HEK293 (cell line): ENCODE data around the gene IFIH1.

ENCODE experiments used
- BCL11A ChIP-seq: fragments of 450-650 bp; formaldehyde crosslinking; IDR thresholded peaks from 2 replicates; pipeline ENCODE4 v1.5.1; 2016; ENCODE audit warnings: low read depth, missing biosample characterization, missing genetic modification characterization
- GFI1B ChIP-seq: fragments of 450-650 bp; formaldehyde crosslinking; IDR thresholded peaks from 2 replicates; pipeline ENCODE4 v1.5.1; 2016; ENCODE audit warnings: missing biosample characterization, missing genetic modification characterization
- GLI4 ChIP-seq: fragments of 450-650 bp; formaldehyde crosslinking; IDR thresholded peaks from 2 replicates; pipeline ENCODE4 v1.5.1; 2016; ENCODE audit warnings: missing biosample characterization, missing genetic modification characterization
- KLF9 ChIP-seq: fragments of 450-650 bp; formaldehyde crosslinking; IDR thresholded peaks from 2 replicates; pipeline ENCODE4 v1.5.1; 2016; ENCODE audit warnings: missing biosample characterization, missing genetic modification characterization, low read depth
- MEIS1 ChIP-seq: sonication (generic); formaldehyde crosslinking; IDR thresholded peaks from 2 replicates; pipeline ENCODE4 v1.8.1; 2022; ENCODE audit warnings: missing genetic modification reagents, mild to moderate bottlenecking, borderline replicate concordance
- SALL2 ChIP-seq: fragments of 450-650 bp; formaldehyde crosslinking; IDR thresholded peaks from 2 replicates; pipeline ENCODE4 v1.5.0; 2017; ENCODE audit warnings: missing biosample characterization, mild to moderate bottlenecking, missing genetic modification characterization, borderline replicate concordance
- WT1 ChIP-seq: fragments of 450-650 bp; formaldehyde crosslinking; IDR thresholded peaks from 2 replicates; pipeline ENCODE4 v1.5.1; 2016; ENCODE audit warnings: missing biosample characterization, missing genetic modification characterization
- ZBTB17 ChIP-seq: fragments of 450-650 bp; formaldehyde crosslinking; IDR thresholded peaks from 2 replicates; pipeline ENCODE4 v1.5.1; 2016; ENCODE audit warnings: missing biosample characterization, missing genetic modification characterization
- ZBTB7A ChIP-seq: fragments of 450-650 bp; formaldehyde crosslinking; IDR thresholded peaks from 2 replicates; pipeline ENCODE4 v1.5.1; 2016; ENCODE audit warnings: low read depth, missing biosample characterization, missing genetic modification characterization
- ZNF138 ChIP-seq: fragments of 450-650 bp; formaldehyde crosslinking; IDR thresholded peaks from 2 replicates; pipeline ENCODE4 v1.5.1; 2016; ENCODE audit warnings: missing biosample characterization, missing genetic modification characterization, borderline replicate concordance
- ZNF140 ChIP-seq: fragments of 450-650 bp; formaldehyde crosslinking; IDR thresholded peaks from 2 replicates; pipeline ENCODE4 v1.5.1; 2016; ENCODE audit warnings: missing biosample characterization, missing genetic modification characterization
- ZNF184 ChIP-seq: fragments of 450-650 bp; IDR thresholded peaks from 2 replicates; pipeline ENCODE4 v1.5.1; 2018; ENCODE audit warnings: missing biosample characterization, mild to moderate bottlenecking, missing genetic modification characterization
- ZNF2 ChIP-seq: fragments of 450-650 bp; formaldehyde crosslinking; IDR thresholded peaks from 2 replicates; pipeline ENCODE4 v1.5.1; 2016; ENCODE audit warnings: missing biosample characterization, missing genetic modification characterization
- ZNF274 ChIP-seq, 2 experiments: fragments of 200-500 bp in 1 of 2; fragments of 450-650 bp in 1 of 2; sonication (Bioruptor generic) in 1 of 2; formaldehyde crosslinking in 1 of 2; IDR thresholded peaks; 2 replicates each; pipeline versions ENCODE4 v1.5.1 to v1.6.1; 2014 to 2016; ENCODE audit warnings: borderline replicate concordance in 1 of 2, inconsistent platforms in 1 of 2, low read length in 1 of 2, missing biosample characterization in 1 of 2, missing genetic modification characterization in 1 of 2
- ZNF292 ChIP-seq: fragments of 450-650 bp; formaldehyde crosslinking; IDR thresholded peaks from 2 replicates; pipeline ENCODE4 v1.5.1; 2016; ENCODE audit warnings: low read depth, missing biosample characterization, missing genetic modification characterization, borderline replicate concordance
- ZNF423 ChIP-seq: fragments of 450-650 bp; formaldehyde crosslinking; IDR thresholded peaks from 2 replicates; pipeline ENCODE4 v1.5.1; 2016; ENCODE audit warnings: missing biosample characterization, missing genetic modification characterization
- ZNF48 ChIP-seq: fragments of 450-650 bp; formaldehyde crosslinking; IDR thresholded peaks from 2 replicates; pipeline ENCODE4 v1.5.1; 2016; ENCODE audit warnings: missing biosample characterization, missing genetic modification characterization
- ZNF544 ChIP-seq: fragments of 450-650 bp; formaldehyde crosslinking; IDR thresholded peaks from 2 replicates; pipeline ENCODE4 v1.5.0; 2017; ENCODE audit warnings: missing biosample characterization, missing genetic modification characterization
- ZNF548 ChIP-seq: fragments of 450-650 bp; formaldehyde crosslinking; IDR thresholded peaks from 2 replicates; pipeline ENCODE4 v1.5.1; 2016; ENCODE audit warnings: missing biosample characterization, missing genetic modification characterization
- ZNF560 ChIP-seq: fragments of 450-650 bp; formaldehyde crosslinking; IDR thresholded peaks from 2 replicates; pipeline ENCODE4 v1.5.1; 2017; ENCODE audit warnings: missing biosample characterization, missing genetic modification characterization, borderline replicate concordance
- ZNF561 ChIP-seq: fragments of 450-650 bp; IDR thresholded peaks from 2 replicates; pipeline ENCODE4 v1.5.1; 2018; ENCODE audit warnings: missing biosample characterization, missing genetic modification characterization, borderline replicate concordance
- ZNF571 ChIP-seq: fragments of 450-650 bp; formaldehyde crosslinking; IDR thresholded peaks from 2 replicates; pipeline ENCODE4 v1.5.0; 2017; ENCODE audit warnings: missing biosample characterization, missing genetic modification characterization
- ZNF596 ChIP-seq: fragments of 450-650 bp; IDR thresholded peaks from 2 replicates; pipeline ENCODE4 v1.5.0; 2018; ENCODE audit warnings: missing biosample characterization, mild to moderate bottlenecking, missing genetic modification characterization, moderate library complexity
- ZNF600 ChIP-seq: fragments of 450-650 bp; formaldehyde crosslinking; IDR thresholded peaks from 2 replicates; pipeline ENCODE4 v1.5.1; 2016; ENCODE audit warnings: missing biosample characterization, missing genetic modification characterization
- ZNF707 ChIP-seq: fragments of 450-650 bp; formaldehyde crosslinking; IDR thresholded peaks from 2 replicates; pipeline ENCODE4 v1.5.1; 2016; ENCODE audit warnings: missing biosample characterization, missing genetic modification characterization
- ZSCAN16 ChIP-seq: fragments of 450-650 bp; formaldehyde crosslinking; IDR thresholded peaks from 2 replicates; pipeline ENCODE4 v1.5.1; 2016; ENCODE audit warnings: missing biosample characterization, missing genetic modification characterization
- TF ChIP-seq, protein P1 (sequence below): fragments of 450-650 bp; formaldehyde crosslinking; IDR thresholded peaks from 2 replicates; pipeline ENCODE4 v1.5.1; 2016; ENCODE audit warnings: missing biosample characterization, missing genetic modification characterization
- TF ChIP-seq, protein P2 (sequence below): fragments of 450-650 bp; formaldehyde crosslinking; IDR thresholded peaks from 2 replicates; pipeline ENCODE4 v1.5.1; 2017; ENCODE audit warnings: missing biosample characterization, missing genetic modification characterization
- TF ChIP-seq, protein P3 (sequence below): fragments of 450-650 bp; formaldehyde crosslinking; IDR thresholded peaks from 2 replicates; pipeline ENCODE4 v1.5.1; 2016; ENCODE audit warnings: missing biosample characterization, missing genetic modification characterization
- TF ChIP-seq, protein P4 (sequence below): fragments of 450-650 bp; IDR thresholded peaks from 2 replicates; pipeline ENCODE4 v1.5.1; 2018; ENCODE audit warnings: missing biosample characterization, mild to moderate bottlenecking, missing genetic modification characterization
- TF ChIP-seq, protein P5 (sequence below): fragments of 450-650 bp; formaldehyde crosslinking; IDR thresholded peaks from 2 replicates; pipeline ENCODE4 v1.5.1; 2017; ENCODE audit warnings: missing biosample characterization, missing genetic modification characterization

Gene IFIH1

DNA sequence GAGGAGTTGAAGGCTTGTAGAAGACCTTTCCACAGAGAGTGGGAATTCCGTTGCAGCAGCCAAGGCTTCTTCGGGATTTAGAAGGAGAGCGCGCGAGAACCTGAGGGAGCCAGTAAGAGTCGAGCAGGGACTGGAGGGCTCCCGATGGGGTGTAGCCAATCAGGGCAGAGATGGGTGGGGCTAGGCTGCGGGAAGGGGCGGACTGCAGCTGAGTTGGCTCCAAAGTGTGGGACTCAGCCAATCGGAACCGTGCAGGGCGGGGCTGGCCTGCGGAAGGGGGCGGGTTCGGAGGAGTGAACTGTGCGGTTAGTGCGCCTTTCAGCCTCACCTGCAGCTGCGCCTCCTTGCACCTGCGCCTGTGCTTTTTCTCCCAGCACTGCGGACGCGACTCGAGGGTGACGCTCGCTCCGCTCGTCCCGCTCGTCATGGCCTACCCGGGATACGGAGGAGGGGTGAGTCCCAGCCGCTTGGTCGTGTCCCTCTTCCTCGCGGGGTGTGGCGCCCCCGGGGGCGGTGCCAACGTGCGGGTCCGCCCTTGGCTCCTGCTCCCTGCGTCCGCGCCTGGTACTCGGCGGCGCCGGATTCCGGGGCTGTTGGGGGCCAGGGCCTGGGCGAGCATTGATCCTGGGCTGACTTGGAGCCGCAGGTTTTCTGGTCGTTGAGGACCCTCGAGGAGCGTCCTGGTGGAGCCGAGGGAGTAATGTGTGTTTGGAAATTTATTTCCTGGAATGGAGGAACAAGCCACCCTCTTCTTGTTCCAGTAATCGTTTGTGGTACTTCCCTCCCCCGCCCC is 25.5 kb upstream of the IFIH1 start, which contains the start of gene GCA (continued):
- TF ChIP-seq ZNF600 (tag by site-specific recombination), result peak; percentile 48; the same call in 1 of the 2 replicates
- TF ChIP-seq KLF9 (tag by site-specific recombination), result peak; percentile 96
- no peak for TF ChIP-seq BCL11A (tag by site-specific recombination)
- TF ChIP-seq ZNF48 (tag by site-specific recombination), result no peak
- no peak for TF ChIP-seq MEIS1 (CRISPR knock-in tag)
- TF ChIP-seq, protein P1, sequence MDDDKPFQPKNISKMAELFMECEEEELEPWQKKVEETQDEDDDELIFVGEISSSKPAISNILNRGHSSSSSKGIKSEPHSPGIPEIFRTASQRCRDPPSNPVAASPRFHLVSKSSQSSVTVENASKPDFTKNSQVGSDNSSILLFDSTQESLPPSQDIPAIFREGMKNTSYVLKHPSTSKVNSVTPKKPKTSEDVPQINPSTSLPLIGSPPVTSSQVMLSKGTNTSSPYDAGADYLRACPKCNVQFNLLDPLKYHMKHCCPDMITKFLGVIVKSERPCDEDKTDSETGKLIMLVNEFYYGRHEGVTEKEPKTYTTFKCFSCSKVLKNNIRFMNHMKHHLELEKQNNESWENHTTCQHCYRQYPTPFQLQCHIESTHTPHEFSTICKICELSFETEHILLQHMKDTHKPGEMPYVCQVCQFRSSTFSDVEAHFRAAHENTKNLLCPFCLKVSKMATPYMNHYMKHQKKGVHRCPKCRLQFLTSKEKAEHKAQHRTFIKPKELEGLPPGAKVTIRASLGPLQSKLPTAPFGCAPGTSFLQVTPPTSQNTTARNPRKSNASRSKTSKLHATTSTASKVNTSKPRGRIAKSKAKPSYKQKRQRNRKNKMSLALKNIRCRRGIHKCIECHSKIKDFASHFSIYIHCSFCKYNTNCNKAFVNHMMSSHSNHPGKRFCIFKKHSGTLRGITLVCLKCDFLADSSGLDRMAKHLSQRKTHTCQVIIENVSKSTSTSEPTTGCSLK, result no peak
- TF ChIP-seq ZNF560 (tag by site-specific recombination), result no peak
- no peak for TF ChIP-seq ZNF596 (tag by site-specific recombination)
- no peak for TF ChIP-seq GLI4
- TF ChIP-seq, protein P2, sequence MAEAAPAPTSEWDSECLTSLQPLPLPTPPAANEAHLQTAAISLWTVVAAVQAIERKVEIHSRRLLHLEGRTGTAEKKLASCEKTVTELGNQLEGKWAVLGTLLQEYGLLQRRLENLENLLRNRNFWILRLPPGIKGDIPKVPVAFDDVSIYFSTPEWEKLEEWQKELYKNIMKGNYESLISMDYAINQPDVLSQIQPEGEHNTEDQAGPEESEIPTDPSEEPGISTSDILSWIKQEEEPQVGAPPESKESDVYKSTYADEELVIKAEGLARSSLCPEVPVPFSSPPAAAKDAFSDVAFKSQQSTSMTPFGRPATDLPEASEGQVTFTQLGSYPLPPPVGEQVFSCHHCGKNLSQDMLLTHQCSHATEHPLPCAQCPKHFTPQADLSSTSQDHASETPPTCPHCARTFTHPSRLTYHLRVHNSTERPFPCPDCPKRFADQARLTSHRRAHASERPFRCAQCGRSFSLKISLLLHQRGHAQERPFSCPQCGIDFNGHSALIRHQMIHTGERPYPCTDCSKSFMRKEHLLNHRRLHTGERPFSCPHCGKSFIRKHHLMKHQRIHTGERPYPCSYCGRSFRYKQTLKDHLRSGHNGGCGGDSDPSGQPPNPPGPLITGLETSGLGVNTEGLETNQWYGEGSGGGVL (tag by site-specific recombination), result no peak
- TF ChIP-seq ZBTB17 (tag by site-specific recombination), result peak; percentile 63
- no peak for TF ChIP-seq ZNF292 (tag by site-specific recombination)
- TF ChIP-seq ZNF707, result no peak
- TF ChIP-seq, protein P3, sequence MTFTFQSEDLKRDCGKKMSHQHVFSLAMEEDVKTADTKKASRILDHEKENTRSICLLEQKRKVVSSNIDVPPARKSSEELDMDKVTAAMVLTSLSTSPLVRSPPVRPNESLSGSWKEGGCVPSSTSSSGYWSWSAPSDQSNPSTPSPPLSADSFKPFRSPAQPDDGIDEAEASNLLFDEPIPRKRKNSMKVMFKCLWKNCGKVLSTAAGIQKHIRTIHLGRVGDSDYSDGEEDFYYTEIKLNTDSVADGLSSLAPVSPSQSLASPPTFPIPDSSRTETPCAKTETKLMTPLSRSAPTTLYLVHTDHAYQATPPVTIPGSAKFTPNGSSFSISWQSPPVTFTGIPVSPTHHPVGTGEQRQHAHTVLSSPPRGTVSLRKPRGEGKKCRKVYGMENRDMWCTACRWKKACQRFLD (tag by site-specific recombination), result no peak
- no peak for TF ChIP-seq ZNF548
- TF ChIP-seq ZNF140, result no peak
- no peak for TF ChIP-seq ZNF2
- TF ChIP-seq, protein P4, sequence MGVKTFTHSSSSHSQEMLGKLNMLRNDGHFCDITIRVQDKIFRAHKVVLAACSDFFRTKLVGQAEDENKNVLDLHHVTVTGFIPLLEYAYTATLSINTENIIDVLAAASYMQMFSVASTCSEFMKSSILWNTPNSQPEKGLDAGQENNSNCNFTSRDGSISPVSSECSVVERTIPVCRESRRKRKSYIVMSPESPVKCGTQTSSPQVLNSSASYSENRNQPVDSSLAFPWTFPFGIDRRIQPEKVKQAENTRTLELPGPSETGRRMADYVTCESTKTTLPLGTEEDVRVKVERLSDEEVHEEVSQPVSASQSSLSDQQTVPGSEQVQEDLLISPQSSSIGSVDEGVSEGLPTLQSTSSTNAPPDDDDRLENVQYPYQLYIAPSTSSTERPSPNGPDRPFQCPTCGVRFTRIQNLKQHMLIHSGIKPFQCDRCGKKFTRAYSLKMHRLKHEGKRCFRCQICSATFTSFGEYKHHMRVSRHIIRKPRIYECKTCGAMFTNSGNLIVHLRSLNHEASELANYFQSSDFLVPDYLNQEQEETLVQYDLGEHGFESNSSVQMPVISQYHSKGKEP, result no peak
- TF ChIP-seq WT1 (tag by site-specific recombination), result 0 out of 2 replicates have a peak, but pooled peaks have one; percentile 18
- TF ChIP-seq ZNF138 (tag by site-specific recombination), result no peak
- TF ChIP-seq ZNF544 (tag by site-specific recombination), result no peak
- TF ChIP-seq ZNF274 (IDR thresholded peaks at IDR 0.05; ENCODE audit: low read length), result no peak
- no peak for TF ChIP-seq ZNF274 (tag by site-specific recombination; IDR thresholded peaks at IDR 0.05; ENCODE audit: borderline replicate concordance)
- no peak for TF ChIP-seq ZNF423 (tag by site-specific recombination)
- TF ChIP-seq, protein P5, sequence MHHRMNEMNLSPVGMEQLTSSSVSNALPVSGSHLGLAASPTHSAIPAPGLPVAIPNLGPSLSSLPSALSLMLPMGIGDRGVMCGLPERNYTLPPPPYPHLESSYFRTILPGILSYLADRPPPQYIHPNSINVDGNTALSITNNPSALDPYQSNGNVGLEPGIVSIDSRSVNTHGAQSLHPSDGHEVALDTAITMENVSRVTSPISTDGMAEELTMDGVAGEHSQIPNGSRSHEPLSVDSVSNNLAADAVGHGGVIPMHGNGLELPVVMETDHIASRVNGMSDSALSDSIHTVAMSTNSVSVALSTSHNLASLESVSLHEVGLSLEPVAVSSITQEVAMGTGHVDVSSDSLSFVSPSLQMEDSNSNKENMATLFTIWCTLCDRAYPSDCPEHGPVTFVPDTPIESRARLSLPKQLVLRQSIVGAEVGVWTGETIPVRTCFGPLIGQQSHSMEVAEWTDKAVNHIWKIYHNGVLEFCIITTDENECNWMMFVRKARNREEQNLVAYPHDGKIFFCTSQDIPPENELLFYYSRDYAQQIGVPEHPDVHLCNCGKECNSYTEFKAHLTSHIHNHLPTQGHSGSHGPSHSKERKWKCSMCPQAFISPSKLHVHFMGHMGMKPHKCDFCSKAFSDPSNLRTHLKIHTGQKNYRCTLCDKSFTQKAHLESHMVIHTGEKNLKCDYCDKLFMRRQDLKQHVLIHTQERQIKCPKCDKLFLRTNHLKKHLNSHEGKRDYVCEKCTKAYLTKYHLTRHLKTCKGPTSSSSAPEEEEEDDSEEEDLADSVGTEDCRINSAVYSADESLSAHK (tag by site-specific recombination), result no peak
- no peak for TF ChIP-seq ZSCAN16 (tag by site-specific recombination)
- no peak for TF ChIP-seq ZNF571 (tag by site-specific recombination)
- no peak for TF ChIP-seq SALL2
- TF ChIP-seq GFI1B (tag by site-specific recombination), result no peak
- no peak for TF ChIP-seq ZBTB7A (tag by site-specific recombination)
- TF ChIP-seq ZNF561 (tag by site-specific recombination), result 0 out of 2 replicates have a peak, but pooled peaks have one; percentile 33
- no peak for TF ChIP-seq ZNF184 (tag by site-specific recombination)
